Spleen (tissue), 11 donors: ENCODE results near the gene CDK14. TPM values are rescaled to one million over a fixed set of nuclear protein-coding genes. Genes with fewer than 3 reads are reported as not detected.

Source experiments
- DNase-seq: peaks from one replicate; pipeline ENCODE4 v3.0.0-alpha.2; 2020
- H3K27ac ChIP-seq, 8 donors: fragments of 200-600 bp; sonication (generic) in 7 of 8; 1 replicate in 4 of 8; 2 replicates in 4 of 8; pipeline versions ENCODE4 v1.5.0 to v1.8.0; 2016 to 2021; ENCODE audit warnings: inconsistent platforms in 4 of 8, mild to moderate bottlenecking in 4 of 8, moderate library complexity in 1 of 8
- H3K27me3 ChIP-seq, 7 donors: fragments of 200-600 bp; sonication (generic) in 6 of 7; replicated peaks in 1 of 7; 1 replicate in 4 of 7; 2 replicates in 3 of 7; pipeline versions ENCODE4 v1.5.0 to v1.8.0; 2016 to 2021; ENCODE audit warnings: inconsistent platforms in 3 of 7, mild to moderate bottlenecking in 1 of 7
- H3K36me3 ChIP-seq, 6 donors: fragments of 200-600 bp; sonication (generic) in 5 of 6; 1 replicate in 4 of 6; 2 replicates in 2 of 6; pipeline versions ENCODE4 v1.5.0 to v1.8.0; 2016 to 2021; ENCODE audit warnings: inconsistent platforms in 2 of 6
- H3K4me1 ChIP-seq, 6 donors: fragments of 200-600 bp; sonication (generic) in 5 of 6; 1 replicate in 3 of 6; 2 replicates in 3 of 6; pipeline versions ENCODE4 v1.5.0 to v1.8.0; 2016 to 2021; ENCODE audit warnings: inconsistent platforms in 3 of 6
- H3K4me3 ChIP-seq, 8 donors: fragments of 200-600 bp; sonication (generic) in 7 of 8; 1 replicate in 4 of 8; 2 replicates in 4 of 8; pipeline versions ENCODE4 v1.5.0 to v1.8.0; 2016 to 2021; ENCODE audit warnings: inconsistent platforms in 4 of 8, mild to moderate bottlenecking in 4 of 8, moderate library complexity in 2 of 8
- H3K9me3 ChIP-seq, 8 donors: fragments of 200-600 bp; sonication (generic) in 7 of 8; 1 replicate in 4 of 8; 2 replicates in 4 of 8; pipeline versions ENCODE4 v1.5.0 to v1.8.0; 2016 to 2021; ENCODE audit warnings: inconsistent platforms in 4 of 8
- POLR2A ChIP-seq, 3 donors: fragments of 450-650 bp; IDR thresholded peaks; one replicate each; pipeline ENCODE4 v1.5.1; 2017; ENCODE audit warnings: antibody characterized with exemption in 3 of 3, mild to moderate bottlenecking in 1 of 3
- POLR2AphosphoS5 ChIP-seq, 3 donors: sonication (generic); formaldehyde crosslinking; IDR thresholded peaks; one replicate each; pipeline ENCODE4 v1.5.1; 2017; ENCODE audit warnings: antibody characterized with exemption in 3 of 3
- WGBS, 5 donors: extraction: QIAGEN DNeasy Blood & Tissue Kit in 3 of 5; methylation state at CpG; one replicate each; pipeline versions ENCODE4 v1.1.5 to v1.1.7; 2013 to 2018; 5-methylcytosine and 5-hydroxymethylcytosine counted together
- intact Hi-C: fragments of 100-400 bp; cut with DNase I; formaldehyde crosslinking; loops from one replicate; pipeline ENCODE4 v1.15.0; 2023; ENCODE audit warnings: low total_unique reads
- polyA plus RNA-seq, 3 donors: library from polyadenylated mRNA; stranded (reverse); fragments of 200-250 nt; gene quantifications; one replicate each; pipeline ENCODE4 v1.2.1, GENCODE V29; 2013
- total RNA-seq, 7 donors: library from RNA; depleted of rRNA in 3 of 7; stranded (reverse); fragments of >200 nt in 3 of 7; fragmentation: NEBNext Ultra II Directional in 4 of 7; extraction: Animal tissue kit (Norgen Biotek cat#: 25700) in 4 of 7; gene quantifications; one replicate each; pipeline versions ENCODE4 v1.1.0 to v1.2.1, GENCODE V29; 2016 to 2021
- TF ChIP-seq, protein P1 (sequence below), 11 experiments: fragments of 200-600 bp in 7 of 11; fragments of 450-650 bp in 4 of 11; sonication (generic) in 4 of 11; IDR thresholded peaks in 8 of 11; conservative IDR thresholded peaks in 3 of 11; 1 replicate in 7 of 11; 2 replicates in 4 of 11; pipeline versions ENCODE4 v1.4.0 to v1.8.0; 2016 to 2021; ENCODE audit warnings: antibody characterized with exemption in 11 of 11, inconsistent platforms in 4 of 11, mild to moderate bottlenecking in 1 of 11
- donor health status: healthy with polysubstance abuse.
- donor health status: DM: no; HTN: no; CAD: no; lungs with moderate emphysema.
- donor health status: DM: no; HTN: no; CAD: no.
- donor health status: Bipolar disorder and iron deficiency.
- donor health status: healthy.
- donor health status: DM: no; HTN: no; CAD: no.
- donor health status: DM: yes; HTN: yes; CAD: no.

The CDK14 gene
- total and polyA plus RNA-seq, 10 donors, result 6.6 to 109 (median 51.2) TPM

DNA sequence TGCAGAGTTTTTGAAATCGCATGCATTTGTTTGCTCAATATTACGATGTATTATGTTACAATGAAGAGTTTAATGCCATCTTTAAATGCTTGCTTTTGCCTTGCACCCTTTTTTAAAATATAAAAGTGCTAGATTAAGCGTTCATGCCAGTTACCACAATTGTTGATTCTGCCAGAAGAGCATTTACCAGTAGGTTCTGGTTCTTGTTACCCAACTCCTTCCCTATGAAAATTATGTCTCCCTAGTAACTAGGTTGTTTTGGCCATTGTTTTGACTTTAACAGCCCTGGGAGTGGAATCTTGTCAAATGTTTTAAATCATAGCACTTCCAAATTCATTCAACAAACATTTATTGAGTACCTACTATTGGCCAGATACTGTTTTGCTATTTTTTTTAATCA, 32.8 kb upstream of the CDK14 start:
- no peak overlapping the region for H3K27ac ChIP-seq
- H3K4me3 ChIP-seq, result no peak overlapping the region
- DNase-seq, result no peak
- 88 to 94% (median 92%) methylated on average over 3 of the region's 3 CpGs for WGBS, 5 donors
- intact Hi-C loops, result no loop called here
- H3K36me3 ChIP-seq, result no peaks in the 10 kb centered on the region
- H3K9me3 ChIP-seq, result peaks cover 0 to 5% (median 0%) of the 10 kb centered on the region in 8 donors
- TF ChIP-seq POLR2AphosphoS5 (IDR thresholded peaks at IDR 0.05), result no peak
- TF ChIP-seq, protein P1, sequence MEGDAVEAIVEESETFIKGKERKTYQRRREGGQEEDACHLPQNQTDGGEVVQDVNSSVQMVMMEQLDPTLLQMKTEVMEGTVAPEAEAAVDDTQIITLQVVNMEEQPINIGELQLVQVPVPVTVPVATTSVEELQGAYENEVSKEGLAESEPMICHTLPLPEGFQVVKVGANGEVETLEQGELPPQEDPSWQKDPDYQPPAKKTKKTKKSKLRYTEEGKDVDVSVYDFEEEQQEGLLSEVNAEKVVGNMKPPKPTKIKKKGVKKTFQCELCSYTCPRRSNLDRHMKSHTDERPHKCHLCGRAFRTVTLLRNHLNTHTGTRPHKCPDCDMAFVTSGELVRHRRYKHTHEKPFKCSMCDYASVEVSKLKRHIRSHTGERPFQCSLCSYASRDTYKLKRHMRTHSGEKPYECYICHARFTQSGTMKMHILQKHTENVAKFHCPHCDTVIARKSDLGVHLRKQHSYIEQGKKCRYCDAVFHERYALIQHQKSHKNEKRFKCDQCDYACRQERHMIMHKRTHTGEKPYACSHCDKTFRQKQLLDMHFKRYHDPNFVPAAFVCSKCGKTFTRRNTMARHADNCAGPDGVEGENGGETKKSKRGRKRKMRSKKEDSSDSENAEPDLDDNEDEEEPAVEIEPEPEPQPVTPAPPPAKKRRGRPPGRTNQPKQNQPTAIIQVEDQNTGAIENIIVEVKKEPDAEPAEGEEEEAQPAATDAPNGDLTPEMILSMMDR (IDR thresholded peaks at IDR 0.05 in 8 of 11, conservative IDR thresholded peaks at IDR 0.05 in 3 of 11), result no peak
- no peak for TF ChIP-seq POLR2A (IDR thresholded peaks at IDR 0.05)
- no peaks in the 10 kb centered on the region for H3K27me3 ChIP-seq
- peaks cover 0 to 6% (median 0%) of the 10 kb centered on the region in 6 donors for H3K4me1 ChIP-seq

DNA sequence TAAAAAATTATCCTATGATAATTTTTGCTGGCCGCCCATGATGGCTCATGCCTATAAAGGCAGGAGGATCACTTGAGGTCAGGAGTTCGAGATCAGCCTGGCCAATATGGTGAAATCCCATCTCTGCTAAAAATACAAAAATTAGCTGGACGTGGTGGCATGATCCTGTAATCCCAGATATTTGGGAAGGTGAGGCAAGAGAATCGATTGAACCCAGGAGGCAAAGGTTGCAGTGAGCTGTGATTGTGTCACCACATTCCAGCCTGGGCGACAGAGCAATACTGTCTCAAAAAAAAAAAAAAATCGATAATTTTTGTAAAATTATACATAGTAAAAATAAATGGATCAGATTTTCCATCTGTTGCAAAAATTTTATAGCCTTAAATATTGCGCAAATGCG, 31.7 kb upstream of the CDK14 start:
- Histone ChIP-seq H3K9me3 (peaks cover 0 to 5% (median 0%) of the 10 kb centered on the region in 8 donors), H3K27me3 (no peaks in the 10 kb centered on the region), H3K4me3 (no peak overlapping the region), H3K36me3 (no peaks in the 10 kb centered on the region), H3K27ac (no peak overlapping the region), H3K4me1 (peaks cover 0 to 13% (median 4%) of the 10 kb centered on the region in 6 donors)
- TF ChIP-seq POLR2A (IDR thresholded peaks at IDR 0.05) (no peak), POLR2AphosphoS5 (IDR thresholded peaks at IDR 0.05) (no peak)
- TF ChIP-seq, protein P1 (IDR thresholded peaks at IDR 0.05 in 8 of 11, conservative IDR thresholded peaks at IDR 0.05 in 3 of 11), result no peak
- intact Hi-C loops, result no loop called here
- WGBS, 5 donors, result 87 to 94% (median 93%) methylated on average over 8 of the region's 8 CpGs
- no peak for DNase-seq

DNA sequence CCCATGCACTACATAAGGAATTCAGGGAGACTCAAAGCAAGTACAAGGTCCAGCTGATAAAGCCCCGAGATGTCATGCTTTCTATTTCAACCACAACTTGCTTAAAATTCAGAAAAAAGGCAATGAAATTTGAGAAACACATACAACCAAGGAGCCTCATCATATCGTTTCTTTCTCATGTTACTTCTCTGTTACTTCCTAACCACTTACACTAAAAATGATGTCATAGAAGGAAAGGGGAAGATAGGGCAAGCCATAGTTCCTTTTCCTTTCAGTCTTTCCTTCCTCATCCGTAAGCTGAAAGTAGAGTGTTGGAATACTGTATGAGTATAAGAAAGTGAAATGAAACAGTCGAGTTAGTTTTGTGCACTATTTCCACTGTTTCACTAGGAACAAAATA, 27.9 kb upstream of the CDK14 start:
- intact Hi-C loops, result no loop called here
- TF ChIP-seq, protein P1 (IDR thresholded peaks at IDR 0.05 in 8 of 11, conservative IDR thresholded peaks at IDR 0.05 in 3 of 11), result no peak
- TF ChIP-seq POLR2A (IDR thresholded peaks at IDR 0.05) (no peak), POLR2AphosphoS5 (IDR thresholded peaks at IDR 0.05) (no peak)
- no peaks in the 10 kb centered on the region for H3K27me3 ChIP-seq
- H3K4me1 ChIP-seq, result peaks cover 0 to 25% (median 4%) of the 10 kb centered on the region in 6 donors
- H3K9me3 ChIP-seq, result peaks cover 0 to 5% (median 0%) of the 10 kb centered on the region in 8 donors
- H3K27ac ChIP-seq, result peak overlapping the region in 3 of 8 donors; percentile 35 to 55 (median 45)
- no peak for DNase-seq
- 38 to 62% (median 50%) methylated on average over 4 of the region's 4 CpGs for whole genome bisulfite sequencing, 5 donors
- H3K36me3 ChIP-seq, result no peaks in the 10 kb centered on the region
- H3K4me3 ChIP-seq, result no peak overlapping the region

DNA sequence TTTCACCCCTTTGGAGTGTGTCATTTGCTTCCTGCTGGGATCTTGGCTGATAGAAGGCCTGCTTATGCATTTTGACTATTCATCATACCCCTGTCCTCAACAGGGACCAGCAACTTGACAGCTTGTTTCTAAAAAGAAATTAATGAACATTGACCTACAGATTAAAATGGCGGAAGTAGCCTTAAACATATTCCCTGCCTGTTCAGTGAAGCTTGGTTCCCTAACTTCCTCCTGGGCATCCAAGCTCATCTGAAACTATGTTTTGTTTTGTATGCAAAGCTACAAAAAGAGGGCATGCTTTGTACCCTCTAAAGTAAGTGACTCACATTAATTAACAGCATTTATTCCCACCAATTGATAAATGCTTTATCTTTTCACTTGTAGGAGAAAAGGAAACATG, 26.8 kb upstream of the CDK14 start:
- TF ChIP-seq POLR2A (IDR thresholded peaks at IDR 0.05), result no peak
- TF ChIP-seq, protein P1 (IDR thresholded peaks at IDR 0.05 in 8 of 11, conservative IDR thresholded peaks at IDR 0.05 in 3 of 11), result no peak
- no peak for TF ChIP-seq POLR2AphosphoS5 (IDR thresholded peaks at IDR 0.05)
- intact Hi-C loops, result no loop called here
- Histone ChIP-seq H3K36me3 (no peaks in the 10 kb centered on the region), H3K4me1 (peaks cover 0 to 25% (median 4%) of the 10 kb centered on the region in 6 donors), H3K4me3 (no peak overlapping the region), H3K27ac (peak overlapping the region in 4 of 8 donors; percentile 45 to 65 (median 54)), H3K27me3 (no peaks in the 10 kb centered on the region), H3K9me3 (peaks cover 0 to 5% (median 0%) of the 10 kb centered on the region in 8 donors)
- WGBS, 5 donors, result 54 to 87% (median 79%) methylated on average over 1 of the region's 1 CpG
- no peak for DNase-seq
